HepG2 (cell line): ENCODE data around the gene CNR2. TPM values are rescaled to one million over a fixed set of nuclear protein-coding genes. Genes with fewer than 3 reads are reported as not detected.

Experiments
- KLF6 ChIP-seq: IDR thresholded peaks from 2 replicates; pipeline ENCODE4 v1.8.0; 2016; ENCODE audit warnings: missing biosample characterization, missing genetic modification reagents
- NR0B2 ChIP-seq: sonication (generic); formaldehyde crosslinking; IDR thresholded peaks from 2 replicates; pipeline ENCODE4 v1.4.0; 2020; ENCODE audit warnings: mild to moderate bottlenecking, missing genetic modification reagents
- PTBP1 ChIP-seq: fragments of 200-400 bp; formaldehyde crosslinking; IDR thresholded peaks from 2 replicates; pipeline ENCODE4 v1.6.1; 2018; ENCODE audit warnings: low read length, low read depth; ENCODE audit not compliant: poor library complexity, severe bottlenecking
- SATB2 ChIP-seq: sonication (generic); formaldehyde crosslinking; IDR thresholded peaks from 2 replicates; pipeline ENCODE4 v1.5.0; 2020; ENCODE audit warnings: missing genetic modification reagents
- STAG1 ChIP-seq: sonication (generic); formaldehyde crosslinking; IDR thresholded peaks from 2 replicates; pipeline ENCODE4 v1.4.0; 2020; ENCODE audit warnings: missing genetic modification reagents
- YEATS4 ChIP-seq: sonication (generic); formaldehyde crosslinking; IDR thresholded peaks from 2 replicates; pipeline ENCODE4 v1.4.0; 2020; ENCODE audit warnings: missing genetic modification reagents, borderline replicate concordance
- ZBTB46 ChIP-seq: sonication (generic); formaldehyde crosslinking; IDR thresholded peaks from 2 replicates; pipeline ENCODE4 v1.4.0; 2020; ENCODE audit warnings: mild to moderate bottlenecking, missing genetic modification reagents, borderline replicate concordance
- ZGPAT ChIP-seq: IDR thresholded peaks from 2 replicates; pipeline ENCODE4 v1.6.1; 2016; ENCODE audit warnings: mild to moderate bottlenecking
- ZHX1 ChIP-seq: sonication (generic); formaldehyde crosslinking; IDR thresholded peaks from 2 replicates; pipeline ENCODE4 v1.8.1; 2022; ENCODE audit warnings: low read depth, mild to moderate bottlenecking, missing genetic modification reagents
- ZNF512B ChIP-seq: sonication (generic); formaldehyde crosslinking; IDR thresholded peaks from 2 replicates; pipeline ENCODE4 v1.5.1; 2020; ENCODE audit warnings: missing genetic modification reagents, mild to moderate bottlenecking, borderline replicate concordance
- ZNF644 ChIP-seq: IDR thresholded peaks from 2 replicates; pipeline ENCODE4 v1.6.1; 2016; ENCODE audit warnings: low read depth
- ZNF713 ChIP-seq: sonication (generic); formaldehyde crosslinking; IDR thresholded peaks from 2 replicates; pipeline ENCODE4 v1.4.0; 2020; ENCODE audit warnings: mild to moderate bottlenecking, missing genetic modification reagents
- ZNF850 ChIP-seq: sonication (generic); formaldehyde crosslinking; conservative IDR thresholded peaks from 2 replicates; pipeline ENCODE4 v1.9.0; 2021; ENCODE audit warnings: mild to moderate bottlenecking, missing genetic modification reagents
- ZSCAN29 ChIP-seq: sonication (generic); formaldehyde crosslinking; conservative IDR thresholded peaks from 2 replicates; pipeline ENCODE4 v1.4.0; 2020; ENCODE audit warnings: mild to moderate bottlenecking, missing genetic modification reagents
- polyA plus RNA-seq, 8 experiments: library from polyadenylated mRNA; depleted of rRNA in 3 of 8; stranded (reverse) in 7 of 8; unstranded in 1 of 8; fragments of >200 nt; fragmentation: Illumina TruSeq in 4 of 8; extraction: Trizol in 4 of 8; gene quantifications; 2 replicates each; pipeline versions ENCODE4 v1.2.1 to v1.2.3, GENCODE V29; 2011 to 2016; ENCODE audit warnings: low read depth in 4 of 8, missing spikeins in 1 of 8, mixed read lengths in 1 of 8; ENCODE audit not compliant: insufficient read depth in 1 of 8
- total RNA-seq, 5 experiments: library from RNA; depleted of rRNA; stranded (reverse); fragments of >200 nt; fragmentation: Illumina TruSeq; extraction: Trizol; gene quantifications; 2 replicates each; pipeline ENCODE4 v1.2.3, GENCODE V29; 2016; ENCODE audit warnings: low read depth in 1 of 5

The CNR2 gene
- total and polyA plus RNA-seq, 2 of the 13 experiments (the other 11 are each of a cell fraction or from before 2014, with no cell fraction given): not detected

GRCh38 chr1:23867895-23868556 is 45.1 kb downstream of the CNR2 start, which contains the start of gene FUCA1 (continued):
- no peak for TF ChIP-seq SATB2 (CRISPR knock-in tag)
- TF ChIP-seq KLF6 (CRISPR knock-in tag): no peak; the same call in 1 of the 2 replicates
- no peak for TF ChIP-seq PTBP1
- TF ChIP-seq ZSCAN29 (CRISPR knock-in tag): no peak
- TF ChIP-seq NR0B2 (CRISPR knock-in tag): no peak
- TF ChIP-seq STAG1 (CRISPR knock-in tag): peak; percentile 35; the same call in 1 of the 2 replicates
- no peak for TF ChIP-seq ZBTB46 (CRISPR knock-in tag)
- TF ChIP-seq ZHX1 (CRISPR knock-in tag): no peak
- no peak for TF ChIP-seq ZNF850 (CRISPR knock-in tag)
- peak; percentile 96; the same call in 1 of the 2 replicates for TF ChIP-seq ZNF713 (CRISPR knock-in tag)
- no peak; the same call in 1 of the 2 replicates for TF ChIP-seq ZNF512B (CRISPR knock-in tag)
- no peak for TF ChIP-seq ZNF644 (CRISPR knock-in tag)
- TF ChIP-seq ZGPAT (CRISPR knock-in tag): peak; percentile 46; the same call in 1 of the 2 replicates
- peak; percentile 78; the same call in 1 of the 2 replicates for TF ChIP-seq YEATS4 (CRISPR knock-in tag)
